Neural progenitor cell (in vitro differentiated cells): ENCODE measurements around the gene ADAM22. TPM values are rescaled to one million over a fixed set of nuclear protein-coding genes. Genes with fewer than 3 reads are reported as not detected.
A peak's percentile ranks its signal among the peaks of the same experiment; 100 is the strongest.

Experiments
- DNase-seq: peaks from one replicate; pipeline ENCODE4 v3.0.0-alpha.2; 2016; ENCODE audit warnings: low spot score
- H2AFZ ChIP-seq: fragments of 200-600 bp; sonication (generic); replicated peaks from 2 replicates; pipeline ENCODE4 v1.6.1; 2016; ENCODE audit warnings: antibody characterized with exemption
- H3F3A ChIP-seq: fragments of 200-600 bp; sonication (generic); 2 replicates; pipeline ENCODE4 v1.6.1; 2016; ENCODE audit warnings: antibody characterized with exemption, low read depth
- H3K27ac ChIP-seq: fragments of 200-600 bp; sonication (generic); 2 replicates; pipeline ENCODE4 v1.5.1; 2016; ENCODE audit warnings: mild to moderate bottlenecking
- H3K27me3 ChIP-seq: fragments of 200-600 bp; sonication (generic); 2 replicates; pipeline ENCODE4 v1.6.1; 2016; ENCODE audit warnings: mild to moderate bottlenecking, moderate library complexity
- H3K36me3 ChIP-seq: fragments of 200-600 bp; sonication (generic); 2 replicates; pipeline ENCODE4 v1.5.1; 2016
- H3K4me1 ChIP-seq: fragments of 200-600 bp; sonication (generic); 2 replicates; pipeline ENCODE4 v1.6.1; 2016; ENCODE audit warnings: mixed run types
- H3K4me2 ChIP-seq: fragments of 200-600 bp; sonication (generic); 2 replicates; pipeline ENCODE4 v1.6.1; 2016
- H3K4me3 ChIP-seq: fragments of 200-600 bp; sonication (generic); 2 replicates; pipeline ENCODE4 v1.5.1; 2016
- H3K79me2 ChIP-seq: fragments of 200-600 bp; sonication (generic); 2 replicates; pipeline ENCODE4 v1.6.1; 2016; ENCODE audit warnings: low read depth
- H3K9ac ChIP-seq: fragments of 200-600 bp; sonication (generic); 2 replicates; pipeline ENCODE4 v1.6.1; 2016
- H3K9me3 ChIP-seq: fragments of 200-600 bp; sonication (generic); 2 replicates; pipeline ENCODE4 v1.5.1; 2016; ENCODE audit warnings: low read depth
- H4K20me1 ChIP-seq: fragments of 200-600 bp; sonication (generic); 2 replicates; pipeline ENCODE4 v1.6.1; 2016; ENCODE audit warnings: low read depth
- H3K27ac Mint-ChIP-seq: 3 replicates; pipeline ENCODE4 v1.8.0; 2021; ENCODE audit warnings: mixed read lengths
- H3K27me3 Mint-ChIP-seq: 2 replicates; pipeline ENCODE4 v1.8.0; 2022; ENCODE audit warnings: low read depth, mild to moderate bottlenecking, inconsistent platforms, moderate library complexity, mixed read lengths; ENCODE audit not compliant: insufficient read depth
- H3K36me3 Mint-ChIP-seq: 3 replicates; pipeline ENCODE4 v1.8.0; 2021; ENCODE audit warnings: mixed read lengths
- H3K4me1 Mint-ChIP-seq: 3 replicates; pipeline ENCODE4 v1.8.0; 2021; ENCODE audit warnings: mixed read lengths
- H3K4me3 Mint-ChIP-seq: 3 replicates; pipeline ENCODE4 v1.8.0; 2021; ENCODE audit warnings: mild to moderate bottlenecking, moderate library complexity, mixed read lengths
- H3K9me3 Mint-ChIP-seq: 3 replicates; pipeline ENCODE4 v1.8.0; 2020; ENCODE audit warnings: mixed read lengths
- EZH2 ChIP-seq: fragments of 200-600 bp; sonication (generic); IDR thresholded peaks from 2 replicates; pipeline ENCODE4 v1.6.1; 2017; ENCODE audit warnings: antibody characterized with exemption, mild to moderate bottlenecking, moderate library complexity
- EZH2phosphoT487 ChIP-seq: fragments of 200-600 bp; sonication (generic); IDR thresholded peaks from 2 replicates; pipeline ENCODE4 v1.6.1; 2017; ENCODE audit warnings: antibody characterized with exemption
- total RNA-seq: library from RNA; depleted of rRNA; stranded (reverse); fragments of >200 nt; gene quantifications from 2 replicates; pipeline ENCODE4 v1.2.3, GENCODE V29; 2015; ENCODE audit warnings: low replicate concordance
- TF ChIP-seq, protein P1 (sequence below): fragments of 200-600 bp; sonication (generic); IDR thresholded peaks from 2 replicates; pipeline ENCODE4 v1.5.1; 2017; ENCODE audit warnings: antibody characterized with exemption, mild to moderate bottlenecking

The ADAM22 gene
- total RNA-seq, 1 donor from 2014 or later, result 13.7 TPM

GRCh38 chr7:88115258-88115796 lies 181.3 kb downstream of the ADAM22 start:
- Histone ChIP-seq H3K27ac (no peak overlapping the region), H2AFZ (no peak overlapping the region), H3K4me2 (no peak overlapping the region), H3K79me2 (no peaks in the 10 kb centered on the region), H3K9ac (no peak overlapping the region), H4K20me1 (no peaks in the 10 kb centered on the region), H3K27me3 (no peaks in the 10 kb centered on the region), H3K4me1 (peaks cover 18% of the 10 kb centered on the region), H3K9me3 (no peaks in the 10 kb centered on the region), H3F3A (no peaks in the 10 kb centered on the region), H3K36me3 (no peaks in the 10 kb centered on the region), H3K4me3 (no peak overlapping the region)
- Mint-ChIP-seq H3K36me3 (no peaks in the 10 kb centered on the region), H3K9me3 (no peaks in the 10 kb centered on the region), H3K27ac (peak overlapping the region; percentile 80), H3K4me3 (no peak overlapping the region), H3K27me3 (no peaks in the 10 kb centered on the region), H3K4me1 (peaks cover 19% of the 10 kb centered on the region)
- TF ChIP-seq EZH2, result no peak
- TF ChIP-seq, protein P1, sequence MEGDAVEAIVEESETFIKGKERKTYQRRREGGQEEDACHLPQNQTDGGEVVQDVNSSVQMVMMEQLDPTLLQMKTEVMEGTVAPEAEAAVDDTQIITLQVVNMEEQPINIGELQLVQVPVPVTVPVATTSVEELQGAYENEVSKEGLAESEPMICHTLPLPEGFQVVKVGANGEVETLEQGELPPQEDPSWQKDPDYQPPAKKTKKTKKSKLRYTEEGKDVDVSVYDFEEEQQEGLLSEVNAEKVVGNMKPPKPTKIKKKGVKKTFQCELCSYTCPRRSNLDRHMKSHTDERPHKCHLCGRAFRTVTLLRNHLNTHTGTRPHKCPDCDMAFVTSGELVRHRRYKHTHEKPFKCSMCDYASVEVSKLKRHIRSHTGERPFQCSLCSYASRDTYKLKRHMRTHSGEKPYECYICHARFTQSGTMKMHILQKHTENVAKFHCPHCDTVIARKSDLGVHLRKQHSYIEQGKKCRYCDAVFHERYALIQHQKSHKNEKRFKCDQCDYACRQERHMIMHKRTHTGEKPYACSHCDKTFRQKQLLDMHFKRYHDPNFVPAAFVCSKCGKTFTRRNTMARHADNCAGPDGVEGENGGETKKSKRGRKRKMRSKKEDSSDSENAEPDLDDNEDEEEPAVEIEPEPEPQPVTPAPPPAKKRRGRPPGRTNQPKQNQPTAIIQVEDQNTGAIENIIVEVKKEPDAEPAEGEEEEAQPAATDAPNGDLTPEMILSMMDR, result no peak
- no peak for TF ChIP-seq EZH2phosphoT487
- no peak for DNase-seq

- H3K4me2 ChIP-seq, result peak overlapping the region; percentile 6
- no peaks in the 10 kb centered on the region for H3K9me3 ChIP-seq
- H3F3A ChIP-seq, result no peaks in the 10 kb centered on the region
- H3K79me2 ChIP-seq, result no peaks in the 10 kb centered on the region
- H3K27me3 ChIP-seq, result no peaks in the 10 kb centered on the region
- Mint-ChIP-seq H3K36me3 (no peaks in the 10 kb centered on the region), H3K27ac (no peak overlapping the region), H3K4me3 (no peak overlapping the region), H3K9me3 (no peaks in the 10 kb centered on the region), H3K4me1 (peaks cover 19% of the 10 kb centered on the region), H3K27me3 (no peaks in the 10 kb centered on the region)
- DNase-seq, result no peak
- H3K4me1 ChIP-seq, result peaks cover 18% of the 10 kb centered on the region
- no peaks in the 10 kb centered on the region for H4K20me1 ChIP-seq
- H3K27ac ChIP-seq, result peak overlapping the region; percentile 32
- no peak overlapping the region for H2AFZ ChIP-seq
- H3K36me3 ChIP-seq, result no peaks in the 10 kb centered on the region
- H3K9ac ChIP-seq, result no peak overlapping the region
- H3K4me3 ChIP-seq, result no peak overlapping the region
- TF ChIP-seq EZH2phosphoT487 (no peak), EZH2 (no peak)
- TF ChIP-seq, protein P1, result no peak
Observed at GRCh38 chr7:88115816-88116215, 181.8 kb downstream of the ADAM22 start.

DNA sequence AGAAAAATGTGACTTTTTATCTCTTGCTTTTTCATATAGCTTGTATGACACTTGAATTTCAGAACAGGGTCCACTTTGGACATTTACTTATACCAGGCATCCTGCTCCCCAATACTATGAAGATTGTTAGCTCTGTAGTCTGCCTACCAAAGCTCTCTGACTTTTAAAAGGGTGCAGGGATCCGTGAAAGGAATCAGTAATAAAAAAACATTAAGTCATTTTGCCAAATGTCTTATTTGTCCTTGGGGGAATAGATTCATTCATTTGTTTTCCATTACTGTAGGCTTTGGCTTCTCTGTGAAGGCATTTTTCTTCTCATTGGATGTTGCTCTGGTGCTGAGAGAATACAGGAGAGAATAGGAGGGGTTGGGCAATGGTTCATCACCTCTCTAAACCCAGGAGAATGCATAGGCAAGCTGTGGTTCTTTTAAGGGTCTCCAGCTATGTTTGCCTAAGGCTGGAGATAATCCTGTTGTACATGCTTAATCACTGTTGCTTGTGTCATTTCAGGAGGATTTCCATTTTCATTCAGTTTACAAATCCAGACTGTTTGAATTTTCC lies 182.3 kb downstream of the ADAM22 start:
- H3F3A ChIP-seq, result no peaks in the 10 kb centered on the region
- DNase-seq, result peak; percentile 35
- H3K9ac ChIP-seq, result no peak overlapping the region
- Mint-ChIP-seq H3K27me3 (no peaks in the 10 kb centered on the region), H3K9me3 (no peaks in the 10 kb centered on the region), H3K36me3 (no peaks in the 10 kb centered on the region), H3K4me1 (peaks cover 19% of the 10 kb centered on the region), H3K27ac (peak overlapping the region; percentile 10), H3K4me3 (no peak overlapping the region)
- H3K36me3 ChIP-seq, result no peaks in the 10 kb centered on the region
- H3K27ac ChIP-seq, result peak overlapping the region; percentile 32
- no peak overlapping the region for H2AFZ ChIP-seq
- no peaks in the 10 kb centered on the region for H4K20me1 ChIP-seq
- no peaks in the 10 kb centered on the region for H3K27me3 ChIP-seq
- peaks cover 18% of the 10 kb centered on the region for H3K4me1 ChIP-seq
- H3K4me3 ChIP-seq, result no peak overlapping the region
- H3K79me2 ChIP-seq, result no peaks in the 10 kb centered on the region
- no peaks in the 10 kb centered on the region for H3K9me3 ChIP-seq
- peak overlapping the region; percentile 6 for H3K4me2 ChIP-seq
- TF ChIP-seq EZH2phosphoT487 (no peak), EZH2 (no peak)
- TF ChIP-seq, protein P1, result no peak
